NCI-H748 (cell line): Measurements from ENCODE around the gene RPP14.

Experiments
- DNase-seq: peaks from one replicate; lab custom pipeline; 2025; ENCODE audit not compliant: unreplicated experiment; lab: John Stamatoyannopoulos, UW

The RPP14 gene

DNA sequence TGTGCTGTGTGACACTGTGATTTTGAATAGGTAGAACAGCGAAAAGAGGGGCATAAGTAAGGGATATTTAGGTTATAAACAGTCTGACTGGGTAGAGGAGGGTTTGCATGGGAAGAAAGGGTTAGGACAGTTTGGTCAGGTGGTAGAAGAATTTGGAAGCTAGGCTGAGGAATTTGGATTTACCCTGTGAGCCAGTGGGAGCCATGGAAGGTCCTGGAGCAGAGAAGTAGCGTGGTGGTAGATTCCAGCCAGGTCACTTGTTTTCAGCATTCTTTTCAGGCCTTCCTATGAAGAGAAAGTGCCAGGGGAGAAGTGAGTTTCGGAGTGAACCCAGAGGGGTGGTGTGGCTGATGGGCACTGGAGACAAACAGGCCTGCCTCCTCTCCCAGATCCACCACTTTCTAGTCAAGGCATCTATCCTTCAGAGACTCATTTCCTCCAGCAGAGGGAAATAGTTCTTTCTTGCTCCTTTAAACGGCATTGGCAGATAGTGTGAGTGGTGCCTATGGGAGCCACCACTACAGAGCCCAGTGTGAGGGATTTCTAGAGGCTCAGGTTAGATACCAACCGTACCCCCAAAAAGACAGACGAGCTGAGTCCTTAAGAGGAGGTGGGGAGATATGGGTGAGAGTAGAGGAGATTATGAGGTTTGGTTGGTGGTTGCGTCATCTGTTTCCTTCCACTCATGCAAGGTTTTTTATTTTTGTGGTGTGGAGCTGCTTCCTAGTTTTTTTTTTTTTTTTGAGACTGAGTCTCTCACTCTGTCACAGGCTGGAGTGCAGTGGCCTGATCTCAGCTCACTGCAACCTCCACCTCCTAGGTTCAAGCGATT, 47.9 kb downstream of the RPP14 start:
- DNase-seq = no peak

DNA sequence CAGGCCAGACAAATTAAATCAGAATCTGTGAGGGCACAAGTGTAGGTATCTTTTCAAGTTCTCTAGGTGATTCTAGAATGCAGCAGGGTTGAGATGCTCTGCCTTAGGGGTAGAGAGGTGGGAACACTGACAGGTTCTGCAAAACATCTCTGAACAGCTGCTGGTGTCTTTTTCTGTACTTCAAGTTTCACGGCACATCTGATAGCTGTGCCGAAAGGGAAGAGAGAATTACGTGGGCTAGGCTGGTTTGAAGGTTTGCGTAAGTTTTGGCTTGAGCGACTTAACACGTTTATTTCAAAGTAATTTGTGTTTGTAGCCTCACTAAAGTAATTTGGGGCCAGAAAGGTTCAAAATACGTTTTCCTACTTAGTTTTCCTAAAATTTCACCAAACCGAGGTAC, 49.1 kb downstream of the RPP14 start:
- no peak for DNase-seq

- no peak for DNase-seq
Observed at GRCh38 chr3:58356054-58356453, 50.0 kb downstream of the RPP14 start.

DNA sequence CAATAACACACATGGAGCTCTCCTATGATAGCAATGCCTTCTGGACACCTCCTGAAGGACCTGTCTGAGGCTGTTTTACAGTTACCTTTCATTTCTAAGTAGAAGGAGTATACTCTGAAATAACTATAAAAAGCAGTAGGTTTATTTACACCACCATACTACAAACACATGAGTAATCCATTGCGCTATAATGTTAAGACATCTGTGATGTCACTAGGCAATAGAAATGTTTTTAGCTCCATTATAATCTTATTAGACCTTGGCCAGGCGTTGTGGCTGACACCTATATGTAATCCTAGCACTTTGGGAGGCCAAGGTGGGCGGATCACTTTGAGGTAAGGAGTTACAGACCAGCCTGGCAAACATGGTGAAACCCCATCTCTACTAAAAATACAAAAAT, 51.4 kb downstream of the RPP14 start:
- DNase-seq = no peak

- DNase-seq = no peak
Observed at GRCh38 chr3:58358092-58358491, 52.0 kb downstream of the RPP14 start.

GRCh38 chr3:58358808-58359207, 52.8 kb downstream of the RPP14 start:
- no peak for DNase-seq

DNA sequence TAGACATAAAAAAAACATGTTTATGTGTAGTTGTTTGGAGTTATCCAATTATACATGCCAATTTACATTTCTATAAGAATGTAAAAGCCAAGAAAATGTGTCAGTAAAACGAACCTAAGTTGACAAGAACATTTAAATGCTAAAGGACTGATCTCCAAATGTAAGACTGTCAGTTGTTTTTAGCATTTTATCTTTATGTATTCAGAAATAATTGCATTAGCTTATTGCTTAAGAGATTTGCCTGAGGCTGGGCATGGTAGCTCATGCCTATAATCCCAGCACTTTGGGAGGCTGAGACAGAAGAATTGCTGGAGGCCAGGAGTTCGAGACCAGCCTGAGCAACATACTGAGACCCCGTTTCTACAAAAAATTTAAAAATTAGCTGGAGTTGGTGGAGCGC, 53.6 kb downstream of the RPP14 start:
- no peak for DNase-seq

DNA sequence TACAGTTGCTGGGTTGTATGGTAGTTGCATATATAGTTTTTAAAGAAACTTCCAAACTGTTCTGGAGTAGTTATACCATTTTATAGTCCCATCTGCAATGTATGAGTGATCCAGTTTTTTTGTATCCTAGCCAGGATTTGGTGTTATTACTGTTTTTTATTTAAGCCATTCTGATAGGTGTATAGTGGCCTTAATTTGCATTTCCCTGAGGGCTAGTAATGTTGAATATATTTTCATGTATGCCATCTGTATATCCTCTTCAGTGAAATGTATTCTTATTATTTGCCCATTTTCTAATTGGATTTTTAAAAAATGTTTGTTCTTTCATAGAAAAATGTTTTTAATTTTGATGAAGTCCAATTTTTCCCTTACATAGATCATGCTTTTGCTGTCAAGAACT, 55.8 kb downstream of the RPP14 start:
- DNase-seq = no peak

- DNase-seq = no peak
Observed at GRCh38 chr3:58366699-58367098, 60.7 kb downstream of the RPP14 start.

- no peak for DNase-seq
Observed at GRCh38 chr3:58369038-58369437, 63.0 kb downstream of the RPP14 start.
